Prostate gland (tissue), 2 donors: Measurements from ENCODE around the gene KDM4B. TPM values are rescaled to one million over a fixed set of nuclear protein-coding genes. Genes with fewer than 3 reads are reported as not detected.
A peak's percentile ranks its signal among the peaks of the same experiment; 100 is the strongest.

ENCODE experiments used
- DNase-seq: peaks from one replicate; pipeline ENCODE4 v3.0.0-alpha.2; 2019; ENCODE audit warnings: low spot score
- H3K27ac ChIP-seq, 2 donors: fragments of 200-600 bp; sonication (generic); 2 replicates each; pipeline ENCODE4 v1.5.1; 2017 to 2019
- H3K27me3 ChIP-seq: fragments of 200-600 bp; sonication (generic); replicated peaks from 2 replicates; pipeline ENCODE4 v1.5.1; 2019; ENCODE audit not compliant: insufficient read depth
- H3K36me3 ChIP-seq, 2 donors: fragments of 200-600 bp; sonication (generic); 1 replicate in 1 of 2; 2 replicates in 1 of 2; pipeline versions ENCODE4 v1.5.1 to v1.8.1; 2017 to 2019
- H3K4me1 ChIP-seq: fragments of 200-600 bp; sonication (generic); replicated peaks from 2 replicates; pipeline ENCODE4 v1.5.1; 2019
- H3K4me3 ChIP-seq, 2 donors: fragments of 200-600 bp; sonication (generic); 2 replicates each; pipeline ENCODE4 v1.5.1; 2017 to 2019
- H3K9me3 ChIP-seq: fragments of 200-600 bp; sonication (generic); 2 replicates; pipeline ENCODE4 v1.5.1; 2017
- CTCF ChIP-seq, 4 experiments: fragments of 200-600 bp in 2 of 4; fragments of 450-650 bp in 2 of 4; sonication (generic) in 2 of 4; IDR thresholded peaks; 1 replicate in 3 of 4; 2 replicates in 1 of 4; pipeline ENCODE4 v1.5.1; 2016 to 2019; ENCODE audit warnings: antibody characterized with exemption in 4 of 4, mild to moderate bottlenecking in 2 of 4, moderate library complexity in 2 of 4
- POLR2A ChIP-seq: fragments of 450-650 bp; IDR thresholded peaks from one replicate; pipeline ENCODE4 v1.6.1; 2016; ENCODE audit warnings: antibody characterized with exemption, mild to moderate bottlenecking
- POLR2AphosphoS5 ChIP-seq: sonication (generic); formaldehyde crosslinking; IDR thresholded peaks from one replicate; pipeline ENCODE4 v1.6.1; 2017; ENCODE audit warnings: antibody characterized with exemption
- WGBS: methylation state at CpG from one replicate; pipeline ENCODE4 v1.1.5; 2018; 5-methylcytosine and 5-hydroxymethylcytosine counted together
- intact Hi-C: fragments of 100-400 bp; cut with DNase I; formaldehyde crosslinking; loops from one replicate; pipeline ENCODE4 v1.14.2; 2022
- total RNA-seq, 2 donors: library from RNA; depleted of rRNA; stranded (reverse); fragments of >200 nt; gene quantifications; one replicate each; pipeline ENCODE4 v1.1.0, GENCODE V29; 2016

KDM4B gene
- total RNA-seq, 2 donors from 2014 or later = 74.6 to 136 TPM

GRCh38 chr19:5137571-5138124, 168.7 kb downstream of the KDM4B start:
- no peaks in the 10 kb centered on the region for H3K4me1 ChIP-seq
- intact Hi-C loops = no loop called here
- DNase-seq = no peak
- H3K36me3 ChIP-seq = peaks cover 15 to 47% of the 10 kb centered on the region in 2 donors
- 74% methylated on average over 28 of the region's 29 CpGs for WGBS
- peak in 1 of 4 experiments; percentile 9 for TF ChIP-seq CTCF (IDR thresholded peaks at IDR 0.05)
- TF ChIP-seq POLR2AphosphoS5 = no peak
- H3K9me3 ChIP-seq = no peaks in the 10 kb centered on the region
- H3K27me3 ChIP-seq = no peaks in the 10 kb centered on the region
- no peak overlapping the region for H3K4me3 ChIP-seq
- H3K27ac ChIP-seq = no peak overlapping the region

GRCh38 chr19:5138606-5139582, 170.0 kb downstream of the KDM4B start:
- DNase-seq = no peak
- Histone ChIP-seq H3K27ac (no peak overlapping the region), H3K27me3 (no peaks in the 10 kb centered on the region), H3K4me1 (no peaks in the 10 kb centered on the region), H3K36me3 (peaks cover 14 to 49% of the 10 kb centered on the region in 2 donors), H3K4me3 (no peak overlapping the region), H3K9me3 (no peaks in the 10 kb centered on the region)
- intact Hi-C loops = no loop called here
- WGBS = 82% methylated on average over 29 of the region's 30 CpGs
- TF ChIP-seq CTCF (IDR thresholded peaks at IDR 0.05) = no peak
- TF ChIP-seq POLR2A = no peak
- TF ChIP-seq POLR2AphosphoS5 = no peak

- H3K36me3 ChIP-seq = peaks cover 11 to 49% of the 10 kb centered on the region in 2 donors
- no peak overlapping the region for H3K27ac ChIP-seq
- no peak for DNase-seq
- H3K9me3 ChIP-seq = no peaks in the 10 kb centered on the region
- TF ChIP-seq CTCF (IDR thresholded peaks at IDR 0.05) = no peak
- no peak for TF ChIP-seq POLR2AphosphoS5
- WGBS = 91% methylated on average over 20 of the region's 21 CpGs
- H3K4me3 ChIP-seq = no peak overlapping the region
- no peaks in the 10 kb centered on the region for H3K4me1 ChIP-seq
- H3K27me3 ChIP-seq = no peaks in the 10 kb centered on the region
- intact Hi-C loops = no loop called here
These were observed 170.8 kb downstream of the KDM4B start for GRCh38 chr19:5139583-5140325.

GRCh38 chr19:5141129-5141849, 172.4 kb downstream of the KDM4B start:
- H3K27ac ChIP-seq = no peak overlapping the region
- no peak overlapping the region for H3K4me3 ChIP-seq
- H3K36me3 ChIP-seq = peaks cover 15 to 36% of the 10 kb centered on the region in 2 donors
- intact Hi-C loops = no loop called here
- WGBS = 81% methylated on average over 33 of the region's 37 CpGs
- TF ChIP-seq POLR2AphosphoS5 (no peak), POLR2A (no peak), CTCF (IDR thresholded peaks at IDR 0.05) (no peak)
- H3K9me3 ChIP-seq = no peaks in the 10 kb centered on the region
- no peaks in the 10 kb centered on the region for H3K27me3 ChIP-seq
- no peaks in the 10 kb centered on the region for H3K4me1 ChIP-seq
- no peak for DNase-seq
